Panc1 (cell line): ENCODE measurements around the gene DNAJA3. TPM values are rescaled to one million over a fixed set of nuclear protein-coding genes. Genes with fewer than 3 reads are reported as not detected.

ENCODE experiments used
- ATAC-seq: fragments of 200-7000 bp; cut with Tn5 transposase; 2 replicates; pipeline ENCODE4 v1.9.1; 2020; ENCODE audit warnings: mild to moderate bottlenecking, moderate library complexity
- BruUV-seq: library from RNA; stranded (reverse); fragments of 400-500 nt; replicated peaks from 2 replicates; lab custom pipeline; 2021; lab: Mats Ljungman, UMichigan
- CTCF ChIA-PET: fragments of 300-600 bp; sonication (Branson Sonifier 250); formaldehyde crosslinking; loops from one replicate; lab custom pipeline; 2022; ENCODE audit warnings: antibody characterized with exemption; lab: Charles Lee
- POLR2A ChIA-PET: fragments of 300-600 bp; sonication (Branson Sonifier 250); formaldehyde crosslinking; loops from one replicate; lab custom pipeline; 2022; ENCODE audit warnings: antibody characterized with exemption; lab: Charles Lee
- DNase-seq: peaks from one replicate; pipeline ENCODE4 v3.0.0-alpha.2; 2010; ENCODE audit warnings: low read depth, low spot score
- H3K27ac ChIP-seq: 2 replicates; pipeline ENCODE4 v1.5.1; 2011; ENCODE audit warnings: mild to moderate bottlenecking, low read length, inconsistent platforms
- H3K27me3 ChIP-seq: fragments of 200-500 bp; sonication (Bioruptor generic); 2 replicates; pipeline ENCODE4 v1.6.0; 2014; ENCODE audit warnings: low read length, inconsistent platforms; ENCODE audit not compliant: control insufficient read depth, insufficient read depth
- H3K36me3 ChIP-seq: fragments of 200-500 bp; sonication (Bioruptor generic); 2 replicates; pipeline ENCODE4 v1.5.1; 2014; ENCODE audit warnings: inconsistent platforms, mild to moderate bottlenecking, low read length, moderate library complexity; ENCODE audit not compliant: control insufficient read depth, insufficient read depth
- H3K4me1 ChIP-seq: 2 replicates; pipeline ENCODE4 v1.5.1; 2011; ENCODE audit warnings: inconsistent platforms, mild to moderate bottlenecking, low read length, moderate library complexity; ENCODE audit not compliant: control insufficient read depth, insufficient read depth
- H3K4me3 ChIP-seq, 2 experiments: 2 replicates each; pipeline ENCODE4 v1.5.1; 2011 to 2012; ENCODE audit warnings: low read depth in 2 of 2, low read length in 2 of 2, mild to moderate bottlenecking in 2 of 2, inconsistent platforms in 1 of 2, moderate library complexity in 1 of 2
- H3K9me3 ChIP-seq: fragments of 200-500 bp; sonication (Bioruptor generic); 2 replicates; pipeline ENCODE4 v1.5.1; 2014; ENCODE audit warnings: low read depth, mild to moderate bottlenecking, inconsistent platforms, low read length, moderate library complexity; ENCODE audit not compliant: control insufficient read depth, insufficient read depth
- POLR2AphosphoS5 ChIP-seq: IDR thresholded peaks from 2 replicates; pipeline ENCODE4 v1.6.1; 2012; ENCODE audit warnings: mild to moderate bottlenecking, low read depth, low read length, moderate library complexity
- SIN3A ChIP-seq: IDR thresholded peaks from 2 replicates; pipeline ENCODE4 v1.6.1; 2012; ENCODE audit warnings: low read depth, mild to moderate bottlenecking, low read length, moderate library complexity, borderline replicate concordance; ENCODE audit not compliant: insufficient read depth
- TCF7L2 ChIP-seq: IDR thresholded peaks from 2 replicates; pipeline ENCODE4 v1.6.1; 2011; ENCODE audit warnings: mild to moderate bottlenecking, low read depth, low read length, inconsistent platforms
- in situ Hi-C: cut with HindIII; loops from 2 replicates; pipeline ENCODE4 v1.10.0; 2016; ENCODE audit warnings: low sequenced_read_pairs, low pct_unique_long_range_greater_than_20kb
- intact Hi-C: fragments of 100-400 bp; cut with micrococcal nuclease; formaldehyde crosslinking; loops from one replicate; pipeline ENCODE4 v1.10.0; 2022; ENCODE audit not compliant: unreplicated experiment
- total RNA-seq: library from RNA; stranded (reverse); gene quantifications from one replicate; pipeline ENCODE4 v1.2.1, GENCODE V29; 2021; ENCODE audit not compliant: unreplicated experiment
- TF ChIP-seq, protein P1 (sequence below), 2 experiments: IDR thresholded peaks; 2 replicates each; pipeline ENCODE4 v1.6.1; 2011 to 2012; ENCODE audit warnings: low read depth in 2 of 2, control low read depth in 1 of 2, low read length in 1 of 2, mild to moderate bottlenecking in 1 of 2, moderate library complexity in 1 of 2; ENCODE audit not compliant: insufficient read depth in 1 of 2
- TF ChIP-seq, protein P2 (sequence below): fragments of 450-650 bp; IDR thresholded peaks from 2 replicates; pipeline ENCODE4 v1.5.1; 2017; ENCODE audit warnings: mild to moderate bottlenecking

The DNAJA3 gene
- total RNA-seq, 1 experiment from 2014 or later: 68.7 TPM

- POLR2A ChIA-PET: no interaction called here
- H3K9me3 ChIP-seq: no peaks in the 10 kb centered on the region
- H3K4me3 ChIP-seq: no peak overlapping the region
- CTCF ChIA-PET: no interaction called here
- no peaks in the 10 kb centered on the region for H3K27me3 ChIP-seq
- DNase-seq (no peak), ATAC-seq (no peak)
- peaks cover 32% of the 10 kb centered on the region for H3K4me1 ChIP-seq
- in situ Hi-C loops (no loop called here), intact Hi-C loops (no loop called here)
- H3K27ac ChIP-seq: no peak overlapping the region
- no TSS peak for BruUV-seq
- TF ChIP-seq POLR2AphosphoS5 (no peak), SIN3A (no peak; the same call in 1 of the 2 replicates), TCF7L2 (no peak)
- TF ChIP-seq, protein P1, sequence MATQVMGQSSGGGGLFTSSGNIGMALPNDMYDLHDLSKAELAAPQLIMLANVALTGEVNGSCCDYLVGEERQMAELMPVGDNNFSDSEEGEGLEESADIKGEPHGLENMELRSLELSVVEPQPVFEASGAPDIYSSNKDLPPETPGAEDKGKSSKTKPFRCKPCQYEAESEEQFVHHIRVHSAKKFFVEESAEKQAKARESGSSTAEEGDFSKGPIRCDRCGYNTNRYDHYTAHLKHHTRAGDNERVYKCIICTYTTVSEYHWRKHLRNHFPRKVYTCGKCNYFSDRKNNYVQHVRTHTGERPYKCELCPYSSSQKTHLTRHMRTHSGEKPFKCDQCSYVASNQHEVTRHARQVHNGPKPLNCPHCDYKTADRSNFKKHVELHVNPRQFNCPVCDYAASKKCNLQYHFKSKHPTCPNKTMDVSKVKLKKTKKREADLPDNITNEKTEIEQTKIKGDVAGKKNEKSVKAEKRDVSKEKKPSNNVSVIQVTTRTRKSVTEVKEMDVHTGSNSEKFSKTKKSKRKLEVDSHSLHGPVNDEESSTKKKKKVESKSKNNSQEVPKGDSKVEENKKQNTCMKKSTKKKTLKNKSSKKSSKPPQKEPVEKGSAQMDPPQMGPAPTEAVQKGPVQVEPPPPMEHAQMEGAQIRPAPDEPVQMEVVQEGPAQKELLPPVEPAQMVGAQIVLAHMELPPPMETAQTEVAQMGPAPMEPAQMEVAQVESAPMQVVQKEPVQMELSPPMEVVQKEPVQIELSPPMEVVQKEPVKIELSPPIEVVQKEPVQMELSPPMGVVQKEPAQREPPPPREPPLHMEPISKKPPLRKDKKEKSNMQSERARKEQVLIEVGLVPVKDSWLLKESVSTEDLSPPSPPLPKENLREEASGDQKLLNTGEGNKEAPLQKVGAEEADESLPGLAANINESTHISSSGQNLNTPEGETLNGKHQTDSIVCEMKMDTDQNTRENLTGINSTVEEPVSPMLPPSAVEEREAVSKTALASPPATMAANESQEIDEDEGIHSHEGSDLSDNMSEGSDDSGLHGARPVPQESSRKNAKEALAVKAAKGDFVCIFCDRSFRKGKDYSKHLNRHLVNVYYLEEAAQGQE (IDR thresholded peaks at IDR 0.05; ENCODE audit: insufficient read depth in 1 of 2, low read depth in 2 of 2, low read length in 1 of 2): no peak
- TF ChIP-seq, protein P2, sequence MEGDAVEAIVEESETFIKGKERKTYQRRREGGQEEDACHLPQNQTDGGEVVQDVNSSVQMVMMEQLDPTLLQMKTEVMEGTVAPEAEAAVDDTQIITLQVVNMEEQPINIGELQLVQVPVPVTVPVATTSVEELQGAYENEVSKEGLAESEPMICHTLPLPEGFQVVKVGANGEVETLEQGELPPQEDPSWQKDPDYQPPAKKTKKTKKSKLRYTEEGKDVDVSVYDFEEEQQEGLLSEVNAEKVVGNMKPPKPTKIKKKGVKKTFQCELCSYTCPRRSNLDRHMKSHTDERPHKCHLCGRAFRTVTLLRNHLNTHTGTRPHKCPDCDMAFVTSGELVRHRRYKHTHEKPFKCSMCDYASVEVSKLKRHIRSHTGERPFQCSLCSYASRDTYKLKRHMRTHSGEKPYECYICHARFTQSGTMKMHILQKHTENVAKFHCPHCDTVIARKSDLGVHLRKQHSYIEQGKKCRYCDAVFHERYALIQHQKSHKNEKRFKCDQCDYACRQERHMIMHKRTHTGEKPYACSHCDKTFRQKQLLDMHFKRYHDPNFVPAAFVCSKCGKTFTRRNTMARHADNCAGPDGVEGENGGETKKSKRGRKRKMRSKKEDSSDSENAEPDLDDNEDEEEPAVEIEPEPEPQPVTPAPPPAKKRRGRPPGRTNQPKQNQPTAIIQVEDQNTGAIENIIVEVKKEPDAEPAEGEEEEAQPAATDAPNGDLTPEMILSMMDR: no peak
- H3K36me3 ChIP-seq: no peaks in the 10 kb centered on the region
These were observed 40.4 kb upstream of the DNAJA3 start for GRCh38 chr16:4385066-4385788.

GRCh38 chr16:4385789-4386450, 39.7 kb upstream of the DNAJA3 start:
- intact Hi-C loops (no loop called here), in situ Hi-C loops (no loop called here)
- TF ChIP-seq, protein P2: no peak
- TF ChIP-seq TCF7L2: no peak
- TF ChIP-seq SIN3A: peak; percentile 10; the same call in 1 of the 2 replicates
- no peak for TF ChIP-seq POLR2AphosphoS5
- TF ChIP-seq, protein P1 (IDR thresholded peaks at IDR 0.05; ENCODE audit: insufficient read depth in 1 of 2, low read depth in 2 of 2, low read length in 1 of 2): no peak
- Histone ChIP-seq H3K4me1 (peaks cover 28% of the 10 kb centered on the region), H3K4me3 (no peak overlapping the region), H3K27me3 (no peaks in the 10 kb centered on the region), H3K27ac (no peak overlapping the region), H3K36me3 (no peaks in the 10 kb centered on the region), H3K9me3 (no peaks in the 10 kb centered on the region)
- ATAC-seq (no peak), DNase-seq (no peak)
- ChIA-PET POLR2A (interaction anchor here (0.6 kb wide), 1 partner anchor 31 kb away, joined by 7 read pairs; no protein-coding TSS in a partner anchor), CTCF (interaction anchor here (1.3 kb wide), 1 partner anchor 16 kb away, joined by 3 read pairs; no protein-coding TSS in a partner anchor)
- no TSS peak for BruUV-seq
